BLaER1 (cell line): ENCODE data around the gene ZNF22.

Source experiments
- H3K27ac ChIP-seq: shearing (Covaris generic); formaldehyde crosslinking; 2 replicates; pipeline ENCODE4 v1.8.1; 2022
- H3K27me3 ChIP-seq: shearing (Covaris generic); formaldehyde crosslinking; 2 replicates; pipeline ENCODE4 v1.8.1; 2022
- H3K36me3 ChIP-seq: shearing (Covaris generic); formaldehyde crosslinking; 2 replicates; pipeline ENCODE4 v1.8.1; 2022
- H3K4me1 ChIP-seq: shearing (Covaris generic); formaldehyde crosslinking; 2 replicates; pipeline ENCODE4 v1.8.1; 2022
- H3K4me2 ChIP-seq: shearing (Covaris generic); formaldehyde crosslinking; 2 replicates; pipeline ENCODE4 v1.8.1; 2022
- H3K4me3 ChIP-seq: shearing (Covaris generic); formaldehyde crosslinking; 2 replicates; pipeline ENCODE4 v1.8.1; 2022
- H3K9ac ChIP-seq: shearing (Covaris generic); formaldehyde crosslinking; 2 replicates; pipeline ENCODE4 v1.8.1; 2022
- H3K9me3 ChIP-seq: shearing (Covaris generic); formaldehyde crosslinking; 2 replicates; pipeline ENCODE4 v1.8.1; 2022
- H4K20me1 ChIP-seq: shearing (Covaris generic); formaldehyde crosslinking; 2 replicates; pipeline ENCODE4 v1.8.1; 2022
- Cebpa-rat ChIP-seq: shearing (Covaris generic); IDR thresholded peaks from 2 replicates; pipeline ENCODE4 v1.8.1; 2022

ZNF22 gene

GRCh38 chr10:45052700-45053099, 52.0 kb downstream of the ZNF22 start:
- no peaks in the 10 kb centered on the region for H3K36me3 ChIP-seq
- H3K4me1 ChIP-seq: no peaks in the 10 kb centered on the region
- no peaks in the 10 kb centered on the region for H3K27me3 ChIP-seq
- no peaks in the 10 kb centered on the region for H4K20me1 ChIP-seq
- H3K27ac ChIP-seq: no peak overlapping the region
- peaks cover 2% of the 10 kb centered on the region; the same call in 1 of the 2 replicates for H3K9me3 ChIP-seq
- no peak overlapping the region for H3K9ac ChIP-seq
- H3K4me3 ChIP-seq: no peak overlapping the region
- TF ChIP-seq Cebpa-rat: no peak
- no peak overlapping the region for H3K4me2 ChIP-seq

GRCh38 chr10:45053569-45054100, 52.9 kb downstream of the ZNF22 start:
- Histone ChIP-seq H3K4me3 (no peak overlapping the region), H3K9ac (no peak overlapping the region), H3K36me3 (no peaks in the 10 kb centered on the region), H4K20me1 (no peaks in the 10 kb centered on the region), H3K4me1 (peaks cover 2% of the 10 kb centered on the region; the same call in 1 of the 2 replicates), H3K27me3 (no peaks in the 10 kb centered on the region), H3K27ac (no peak overlapping the region), H3K4me2 (no peak overlapping the region), H3K9me3 (no peaks in the 10 kb centered on the region)
- no peak for TF ChIP-seq Cebpa-rat
